K562 (cell line): Measurements from ENCODE around the gene LHPP. TPM values are rescaled to one million over a fixed set of nuclear protein-coding genes. Genes with fewer than 3 reads are reported as not detected.

Source experiments
- ARHGAP35 ChIP-seq: fragments of 450-650 bp; IDR thresholded peaks from 2 replicates; pipeline ENCODE4 v1.6.1; 2018; ENCODE audit not compliant: partially characterized antibody
- BCL6 ChIP-seq: fragments of 250-450 bp; sonication (Bioruptor Pico); IDR thresholded peaks from 2 replicates; pipeline ENCODE4 v1.4.0; 2020
- ERF ChIP-seq: fragments of 450-650 bp; formaldehyde crosslinking; IDR thresholded peaks from 2 replicates; pipeline ENCODE4 v1.4.0; 2020; ENCODE audit warnings: mild to moderate bottlenecking, mixed read lengths
- FOXK2 ChIP-seq, 2 experiments: fragments of 450-650 bp; IDR thresholded peaks in 1 of 2; conservative IDR thresholded peaks in 1 of 2; 2 replicates each; pipeline ENCODE4 v1.6.1; 2016; ENCODE audit warnings: low read depth in 2 of 2, mild to moderate bottlenecking in 1 of 2
- MCM7 ChIP-seq, 2 experiments: fragments of 450-650 bp; IDR thresholded peaks; 2 replicates each; pipeline ENCODE4 v1.6.1; 2016 to 2018
- MYNN ChIP-seq, 2 experiments: sonication (generic); formaldehyde crosslinking in 1 of 2; IDR thresholded peaks; 2 replicates each; pipeline versions ENCODE4 v1.5.0 to v1.6.1; 2016 to 2020; ENCODE audit warnings: antibody characterized with exemption in 1 of 2, missing genetic modification reagents in 1 of 2
- RAD21 ChIP-seq, 2 experiments: fragments of 250-450 bp in 1 of 2; fragments of 450-650 bp in 1 of 2; sonication (Bioruptor Pico) in 1 of 2; formaldehyde crosslinking in 1 of 2; IDR thresholded peaks in 1 of 2; conservative IDR thresholded peaks in 1 of 2; 2 replicates each; pipeline versions ENCODE4 v1.4.0 to v1.8.0; 2020 to 2022; ENCODE audit warnings: mild to moderate bottlenecking in 2 of 2, moderate library complexity in 1 of 2
- REST ChIP-seq, 2 experiments: fragments of 450-650 bp; formaldehyde crosslinking in 1 of 2; IDR thresholded peaks; 2 replicates each; pipeline versions ENCODE4 v1.4.0 to v1.6.1; 2014 to 2020; ENCODE audit warnings: mild to moderate bottlenecking in 2 of 2, borderline replicate concordance in 1 of 2, low read depth in 1 of 2
- ZBTB9 ChIP-seq: fragments of 450-650 bp; formaldehyde crosslinking; IDR thresholded peaks from 2 replicates; pipeline ENCODE4 v1.4.0; 2020; ENCODE audit warnings: mild to moderate bottlenecking, moderate library complexity
- ZNF449 ChIP-seq: fragments of 250-450 bp; sonication (Bioruptor Pico); IDR thresholded peaks from 2 replicates; pipeline ENCODE4 v1.8.0; 2022; ENCODE audit warnings: moderate library complexity, mild to moderate bottlenecking, inconsistent platforms
- polyA plus RNA-seq, 8 experiments: library from polyadenylated mRNA; depleted of rRNA in 4 of 8; stranded (reverse) in 5 of 8; unstranded in 3 of 8; fragments of >200 nt; fragmentation: Nextera tagmentation in 2 of 8; fragmentation: Illumina TruSeq in 1 of 8; extraction: Ambion mirVana in 2 of 8; extraction: Trizol in 1 of 8; gene quantifications; 2 replicates each; pipeline versions ENCODE4 v1.2.1 to v1.2.3, GENCODE V29; 2011 to 2014; ENCODE audit warnings: inconsistent platforms in 1 of 8, missing spikeins in 1 of 8
- total RNA-seq, 7 experiments: library from RNA; depleted of rRNA in 6 of 7; stranded (reverse); fragments of >200 nt in 6 of 7; fragmentation: Illumina TruSeq in 2 of 7; extraction: Trizol in 2 of 7; gene quantifications; 2 replicates each; pipeline versions ENCODE4 v1.2.1 to v1.2.3, GENCODE V29; 2011 to 2021; ENCODE audit warnings: low replicate concordance in 1 of 7

LHPP gene
- total and polyA plus RNA-seq, 9 of the 15 experiments (the other 6 are each of a cell fraction or from before 2014, with no cell fraction given): 0.34 to 7.4 (median 3.0) TPM

- peak; percentile 28 for TF ChIP-seq REST (IDR thresholded peaks at IDR 0.05; ENCODE audit: borderline replicate concordance)
- no peak for TF ChIP-seq REST (CRISPR knock-in tag; IDR thresholded peaks at IDR 0.05; ENCODE audit: low read depth)
- TF ChIP-seq ZNF449 (CRISPR knock-in tag): no peak
- peak; percentile 62; the same call in 1 of the 2 replicates for TF ChIP-seq ZBTB9
- TF ChIP-seq ERF: no peak
- no peak for TF ChIP-seq MCM7 (IDR thresholded peaks at IDR 0.05)
- peak in 1 of 2 experiments; percentile 55; a peak in 3 of 4 replicates for TF ChIP-seq RAD21 (CRISPR knock-in tag; conservative IDR thresholded peaks at IDR 0.05 in 1 of 2, IDR thresholded peaks at IDR 0.05 in 1 of 2)
- TF ChIP-seq BCL6: no peak
- TF ChIP-seq FOXK2 (conservative IDR thresholded peaks at IDR 0.05 in 1 of 2, IDR thresholded peaks at IDR 0.05 in 1 of 2; ENCODE audit: low read depth in 2 of 2): no peak
- TF ChIP-seq MYNN (IDR thresholded peaks at IDR 0.05): no peak
- TF ChIP-seq MYNN (CRISPR knock-in tag; IDR thresholded peaks at IDR 0.05): no peak
- TF ChIP-seq ARHGAP35: no peak
These were observed 170.5 kb downstream of the LHPP start (continued) for GRCh38 chr10:124632064-124632531.
